HK-2 (cell line): Measurements from ENCODE around the gene NOP16.

Source experiments
- DNase-seq: peaks from one replicate; pipeline ENCODE4 v3.0.0-alpha.2; 2018; ENCODE audit not compliant: unreplicated experiment

The NOP16 gene

GRCh38 chr5:176388444-176389134 lies at the start of gene NOP16, which contains the start of gene HIGD2A:
Gene NOP16, minus strand, starts transcription at chr5:176388598. Its CDS starts 59 bp downstream, at chr5:176388539.
Gene HIGD2A, plus strand, starts transcription at chr5:176388751. Its CDS starts 69 bp downstream, at chr5:176388820.
- peak; percentile 94 for DNase-seq

- DNase-seq, result no peak
Measured at GRCh38 chr5:176436656-176437055, 48.3 kb upstream of the NOP16 start.

- DNase-seq, result no peak
Measured at GRCh38 chr5:176432707-176433106, 44.3 kb upstream of the NOP16 start.

- DNase-seq, result no peak
Measured at GRCh38 chr5:176429972-176430371, 41.6 kb upstream of the NOP16 start.

GRCh38 chr5:176427971-176428370 lies 39.6 kb upstream of the NOP16 start:
- no peak for DNase-seq

GRCh38 chr5:176426876-176427275 lies 38.5 kb upstream of the NOP16 start:
- DNase-seq, result no peak

- DNase-seq, result no peak
Measured at GRCh38 chr5:176425791-176426190, 37.4 kb upstream of the NOP16 start.

GRCh38 chr5:176425138-176425537 lies 36.7 kb upstream of the NOP16 start:
- no peak for DNase-seq

GRCh38 chr5:176424181-176424580 lies 35.8 kb upstream of the NOP16 start:
- no peak for DNase-seq

- no peak for DNase-seq
Measured at GRCh38 chr5:176420972-176421544, 32.7 kb upstream of the NOP16 start.

- no peak for DNase-seq
Measured at GRCh38 chr5:176420086-176420485, 31.7 kb upstream of the NOP16 start.

- no peak for DNase-seq
Measured at GRCh38 chr5:176418251-176418650, 29.9 kb upstream of the NOP16 start.

GRCh38 chr5:176416965-176417364 lies 28.6 kb upstream of the NOP16 start:
- DNase-seq, result no peak

GRCh38 chr5:176415952-176416924 lies 27.8 kb upstream of the NOP16 start, which contains the start of gene CLTB:
Gene CLTB, minus strand, starts transcription at chr5:176416539. Its CDS starts 176 bp downstream, at chr5:176416363.
- DNase-seq, result peak; percentile 72

- no peak for DNase-seq
Measured at GRCh38 chr5:176415240-176415951, 27.0 kb upstream of the NOP16 start.

- no peak for DNase-seq
Measured at GRCh38 chr5:176414704-176415103, 26.3 kb upstream of the NOP16 start.

- DNase-seq, result no peak
Measured at GRCh38 chr5:176413709-176414191, 25.4 kb upstream of the NOP16 start.

GRCh38 chr5:176413255-176413565 lies 24.8 kb upstream of the NOP16 start:
- DNase-seq, result no peak

GRCh38 chr5:176412517-176413254 lies 24.3 kb upstream of the NOP16 start:
- no peak for DNase-seq

GRCh38 chr5:176410486-176411180 lies 22.2 kb upstream of the NOP16 start:
- DNase-seq, result no peak
